Endodermal cell (in vitro differentiated cells): ENCODE results near the gene ATP10A. TPM values are rescaled to one million over a fixed set of nuclear protein-coding genes. Genes with fewer than 3 reads are reported as not detected.
"Not testable (repeated sequence)": the region's sequence is repeated elsewhere in the genome, so short reads cannot be mapped to it uniquely, and the experiment has no call there.

Experiments used
- DNase-seq: peaks from one replicate; pipeline ENCODE4 v3.0.0-alpha.2; 2017
- H3K27ac ChIP-seq: 2 replicates; pipeline ENCODE4 v1.5.1; 2013; ENCODE audit warnings: mild to moderate bottlenecking, low read depth, low read length, moderate library complexity
- H3K27me3 ChIP-seq: 2 replicates; pipeline ENCODE4 v1.6.1; 2013; ENCODE audit warnings: mild to moderate bottlenecking, low read length, moderate library complexity; ENCODE audit not compliant: insufficient read depth, control insufficient read depth, poor library complexity, severe bottlenecking
- H3K36me3 ChIP-seq: 2 replicates; pipeline ENCODE4 v1.7.0; 2013; ENCODE audit warnings: mild to moderate bottlenecking, low read length, moderate library complexity; ENCODE audit not compliant: control insufficient read depth, insufficient read depth
- H3K4me1 ChIP-seq: one replicate; pipeline ENCODE4 v1.7.0; 2013; ENCODE audit warnings: low read length; ENCODE audit not compliant: control insufficient read depth, insufficient read depth
- H3K4me3 ChIP-seq: 2 replicates; pipeline ENCODE4 v1.5.1; 2013; ENCODE audit warnings: mild to moderate bottlenecking, low read length, moderate library complexity
- H3K9ac ChIP-seq: 2 replicates; pipeline ENCODE4 v1.6.1; 2013; ENCODE audit warnings: mild to moderate bottlenecking, low read length, moderate library complexity; ENCODE audit not compliant: poor library complexity, severe bottlenecking; ENCODE audit errors: extremely low read depth
- H3K9me3 ChIP-seq: 2 replicates; pipeline ENCODE4 v1.6.1; 2013; ENCODE audit warnings: mild to moderate bottlenecking, low read length, moderate library complexity; ENCODE audit not compliant: control insufficient read depth
- H3K27ac Mint-ChIP-seq: 2 replicates; pipeline ENCODE4 v1.8.0; 2020; ENCODE audit warnings: mixed read lengths
- H3K27me3 Mint-ChIP-seq: 2 replicates; pipeline ENCODE4 v1.8.0; 2021; ENCODE audit warnings: mild to moderate bottlenecking, mixed read lengths; ENCODE audit not compliant: insufficient read depth
- H3K36me3 Mint-ChIP-seq: 2 replicates; pipeline ENCODE4 v1.8.0; 2020; ENCODE audit warnings: low read depth, mixed read lengths
- H3K4me1 Mint-ChIP-seq: 2 replicates; pipeline ENCODE4 v1.8.0; 2020; ENCODE audit warnings: mixed read lengths
- H3K4me3 Mint-ChIP-seq: 2 replicates; pipeline ENCODE4 v1.8.0; 2020; ENCODE audit warnings: mild to moderate bottlenecking, moderate library complexity, mixed read lengths
- H3K9me3 Mint-ChIP-seq: 2 replicates; pipeline ENCODE4 v1.8.0; 2020; ENCODE audit warnings: mild to moderate bottlenecking, mixed read lengths
- WGBS, 2 experiments: methylation state at CpG; one replicate each; pipeline versions ENCODE4 v1.1.5 to v1.1.7; 2013; ENCODE audit warnings: missing lambda C conversion rate in 2 of 2, mixed read lengths in 1 of 2; ENCODE audit not compliant: insufficient coverage in 1 of 2, insufficient read length in 1 of 2; 5-methylcytosine and 5-hydroxymethylcytosine counted together
- total RNA-seq, 2 donors: library from RNA; stranded (reverse); fragmentation: NEBNext Ultra II Directional in 1 of 2; extraction: Animal tissue kit (Norgen Biotek cat#: 25700) in 1 of 2; gene quantifications; 2 replicates in 1 of 2; 3 replicates in 1 of 2; pipeline ENCODE4 v1.2.1, GENCODE V29; 2021
- TF ChIP-seq, protein P1 (sequence below): fragments of 200-600 bp; sonication (generic); conservative IDR thresholded peaks from 2 replicates; pipeline ENCODE4 v1.5.0; 2021; ENCODE audit warnings: antibody characterized with exemption, mild to moderate bottlenecking

ATP10A gene
- total RNA-seq, 2 donors from 2014 or later, result 0.04 to 1.2 TPM

DNA sequence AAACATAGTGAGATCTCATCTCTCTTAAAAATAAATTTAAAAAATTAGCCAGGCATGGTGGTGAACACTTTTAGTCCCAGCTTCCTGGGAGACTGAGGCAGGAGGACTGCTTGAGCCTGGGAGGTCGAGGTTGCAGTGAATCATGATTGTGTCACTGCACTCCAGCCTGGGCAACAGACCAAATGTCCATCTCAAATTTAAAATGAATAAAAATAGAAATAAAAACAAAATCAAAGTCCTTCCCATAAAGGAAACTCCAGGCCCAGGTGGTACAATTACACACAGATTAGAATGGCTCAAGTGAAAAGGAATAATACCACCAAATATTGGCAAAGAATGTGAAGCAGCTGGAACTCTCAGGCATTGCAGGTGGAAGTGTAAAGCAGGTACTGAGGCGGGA lies 19.3 kb upstream of the ATP10A start:
- WGBS, 2 experiments, result 94% methylated on average over 2 of the region's 2 CpGs; no CpG with 5 or more reads in 1 of the 2 experiments
- no peaks in the 10 kb centered on the region for H3K4me1 ChIP-seq
- H3K4me3 ChIP-seq, result no peak overlapping the region
- no peaks in the 10 kb centered on the region for H3K27me3 ChIP-seq
- DNase-seq, result no peak
- H3K9ac ChIP-seq, result no peak overlapping the region
- no peaks in the 10 kb centered on the region for H3K36me3 ChIP-seq
- no peaks in the 10 kb centered on the region for H3K27me3 Mint-ChIP-seq
- no peaks in the 10 kb centered on the region for H3K36me3 Mint-ChIP-seq
- H3K4me3 Mint-ChIP-seq, result no peak overlapping the region
- H3K9me3 Mint-ChIP-seq, result no peaks in the 10 kb centered on the region
- H3K9me3 ChIP-seq, result peaks cover 8% of the 10 kb centered on the region
- peaks cover 5% of the 10 kb centered on the region for H3K4me1 Mint-ChIP-seq
- H3K27ac Mint-ChIP-seq, result no peak overlapping the region
- no peak overlapping the region for H3K27ac ChIP-seq
- TF ChIP-seq, protein P1, sequence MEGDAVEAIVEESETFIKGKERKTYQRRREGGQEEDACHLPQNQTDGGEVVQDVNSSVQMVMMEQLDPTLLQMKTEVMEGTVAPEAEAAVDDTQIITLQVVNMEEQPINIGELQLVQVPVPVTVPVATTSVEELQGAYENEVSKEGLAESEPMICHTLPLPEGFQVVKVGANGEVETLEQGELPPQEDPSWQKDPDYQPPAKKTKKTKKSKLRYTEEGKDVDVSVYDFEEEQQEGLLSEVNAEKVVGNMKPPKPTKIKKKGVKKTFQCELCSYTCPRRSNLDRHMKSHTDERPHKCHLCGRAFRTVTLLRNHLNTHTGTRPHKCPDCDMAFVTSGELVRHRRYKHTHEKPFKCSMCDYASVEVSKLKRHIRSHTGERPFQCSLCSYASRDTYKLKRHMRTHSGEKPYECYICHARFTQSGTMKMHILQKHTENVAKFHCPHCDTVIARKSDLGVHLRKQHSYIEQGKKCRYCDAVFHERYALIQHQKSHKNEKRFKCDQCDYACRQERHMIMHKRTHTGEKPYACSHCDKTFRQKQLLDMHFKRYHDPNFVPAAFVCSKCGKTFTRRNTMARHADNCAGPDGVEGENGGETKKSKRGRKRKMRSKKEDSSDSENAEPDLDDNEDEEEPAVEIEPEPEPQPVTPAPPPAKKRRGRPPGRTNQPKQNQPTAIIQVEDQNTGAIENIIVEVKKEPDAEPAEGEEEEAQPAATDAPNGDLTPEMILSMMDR, result no peak

- not testable (repeated sequence) for H3K36me3 Mint-ChIP-seq, H3K4me1 Mint-ChIP-seq
- WGBS, 2 experiments, result 82 to 100% methylated on average over 3 to 6 of the region's 6 CpGs
Measured at GRCh38 chr15:25880877-25881276, 17.8 kb upstream of the ATP10A start.

DNA sequence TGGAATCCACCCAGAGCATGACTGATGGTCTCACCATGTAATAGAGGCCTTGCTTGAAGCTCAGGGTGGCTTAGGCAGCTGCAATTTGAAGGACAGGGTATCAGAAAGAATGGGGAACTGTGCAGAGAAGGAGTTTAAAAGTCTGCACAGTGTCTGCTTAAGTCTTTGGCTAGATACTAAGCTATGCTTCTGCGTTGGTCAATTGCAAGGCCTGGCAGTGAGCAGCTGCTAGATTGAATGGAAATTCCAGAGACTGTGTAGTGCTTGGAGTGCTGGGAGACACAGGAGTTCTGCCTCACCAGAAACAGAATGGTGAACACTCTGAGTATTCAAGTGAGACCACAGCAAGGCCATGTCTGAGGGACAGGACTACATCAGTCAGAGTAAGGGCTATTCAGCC lies 17.3 kb upstream of the ATP10A start:
- TF ChIP-seq, protein P1, result no peak
- no peak overlapping the region for H3K4me3 ChIP-seq
- no peaks in the 10 kb centered on the region for H3K36me3 Mint-ChIP-seq
- H3K36me3 ChIP-seq, result no peaks in the 10 kb centered on the region
- peaks cover 8% of the 10 kb centered on the region for H3K9me3 ChIP-seq
- H3K4me3 Mint-ChIP-seq, result no peak overlapping the region
- 85 to 88% methylated on average over 1 of the region's 1 CpG for WGBS, 2 experiments
- no peaks in the 10 kb centered on the region for H3K4me1 ChIP-seq
- no peak for DNase-seq
- no peaks in the 10 kb centered on the region for H3K4me1 Mint-ChIP-seq
- H3K9me3 Mint-ChIP-seq, result no peaks in the 10 kb centered on the region
- H3K27ac ChIP-seq, result no peak overlapping the region
- no peaks in the 10 kb centered on the region for H3K27me3 ChIP-seq
- H3K9ac ChIP-seq, result no peak overlapping the region
- H3K27ac Mint-ChIP-seq, result no peak overlapping the region
- no peaks in the 10 kb centered on the region for H3K27me3 Mint-ChIP-seq

More at GRCh38 chr15:25880877-25881276, 17.8 kb upstream of the ATP10A start:
- not testable (repeated sequence) for H3K36me3 ChIP-seq, H3K27me3 Mint-ChIP-seq, H3K27me3 ChIP-seq, DNase-seq, H3K9me3 Mint-ChIP-seq, H3K9ac ChIP-seq, H3K9me3 ChIP-seq, H3K27ac ChIP-seq, H3K27ac Mint-ChIP-seq, H3K4me3 ChIP-seq, H3K4me1 ChIP-seq, H3K4me3 Mint-ChIP-seq

DNA sequence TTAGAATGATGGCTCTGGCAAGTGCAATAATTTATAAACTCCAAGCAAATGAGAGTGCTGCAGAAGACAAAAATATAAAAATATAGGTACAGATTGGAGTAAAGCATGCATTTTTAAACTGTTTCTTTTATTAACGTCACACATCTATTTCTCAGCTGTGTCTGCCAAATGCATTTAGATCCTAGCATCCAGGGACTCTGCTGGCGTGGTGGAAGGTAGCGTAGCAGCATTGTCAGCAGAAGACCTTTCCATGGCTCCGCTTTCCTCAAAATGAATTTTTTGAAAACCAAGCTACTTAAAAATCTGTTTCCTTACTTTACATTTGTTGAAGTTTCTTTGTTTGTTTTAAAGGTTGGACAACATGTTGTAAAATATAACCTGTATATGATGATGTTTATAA lies 16.3 kb upstream of the ATP10A start:
- no peaks in the 10 kb centered on the region for H3K4me1 ChIP-seq
- H3K36me3 Mint-ChIP-seq, result no peaks in the 10 kb centered on the region
- no peak for DNase-seq
- H3K27ac ChIP-seq, result no peak overlapping the region
- H3K9me3 Mint-ChIP-seq, result no peaks in the 10 kb centered on the region
- no peaks in the 10 kb centered on the region for H3K36me3 ChIP-seq
- no peak overlapping the region for H3K27ac Mint-ChIP-seq
- WGBS, 2 experiments, result 88 to 89% methylated on average over 3 to 4 of the region's 4 CpGs
- no peak overlapping the region for H3K4me3 Mint-ChIP-seq
- peaks cover 8% of the 10 kb centered on the region for H3K9me3 ChIP-seq
- TF ChIP-seq, protein P1, result no peak
- no peak overlapping the region for H3K4me3 ChIP-seq
- no peaks in the 10 kb centered on the region for H3K27me3 Mint-ChIP-seq
- H3K9ac ChIP-seq, result no peak overlapping the region
- no peaks in the 10 kb centered on the region for H3K4me1 Mint-ChIP-seq
- H3K27me3 ChIP-seq, result no peaks in the 10 kb centered on the region
